Activated CD8-positive, alpha-beta memory T cell treated with anti-CD3 and anti-CD28 coated beads, Interleukin-2, amount 50 U/mL, for 24 hours (primary cell): Measurements from ENCODE around the gene CHEK2.
"Not testable (repeated sequence)": the region's sequence is repeated elsewhere in the genome, so short reads cannot be mapped to it uniquely, and the experiment has no call there.

Source experiments
- DNase-seq: peaks from one replicate; pipeline ENCODE4 v3.0.0-alpha.2; 2020; ENCODE audit errors: extremely low read depth

Gene CHEK2

DNA sequence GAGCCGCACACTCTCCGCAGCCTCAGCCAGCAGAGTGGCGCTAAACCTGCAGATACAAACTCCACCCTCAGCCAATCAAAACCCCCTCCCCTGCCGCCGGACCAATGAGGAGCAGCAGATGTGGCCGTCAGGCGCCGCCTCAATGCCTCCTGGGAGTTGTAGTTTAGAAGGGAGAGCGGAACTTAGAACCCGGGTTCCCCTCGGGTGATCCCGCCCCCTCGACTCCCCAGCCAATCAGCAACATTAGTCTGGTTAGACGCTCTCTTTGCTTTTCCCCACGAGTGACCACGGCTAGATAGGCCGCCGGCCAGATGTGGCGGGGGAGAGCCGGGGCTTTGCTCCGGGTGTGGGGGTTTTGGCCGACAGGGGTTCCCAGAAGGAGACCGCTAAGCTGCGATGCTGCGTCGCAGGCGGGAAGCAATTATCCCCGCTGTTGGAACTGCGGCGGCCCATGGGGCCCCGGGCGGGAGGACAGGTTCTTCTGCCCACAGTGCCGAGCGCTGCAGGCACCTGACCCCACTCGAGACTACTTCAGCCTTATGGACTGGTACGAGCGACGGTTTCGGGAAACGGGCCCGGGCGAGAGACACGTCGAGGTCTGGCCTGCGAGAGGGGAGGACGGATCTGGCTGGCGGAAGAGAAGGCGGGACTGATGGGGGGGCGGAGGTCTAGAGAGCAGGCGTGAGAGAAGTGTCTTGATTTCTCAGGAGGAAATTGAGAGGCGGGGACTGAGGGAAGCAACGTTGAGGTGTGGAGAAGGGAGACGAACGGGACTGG, at the start of gene CHEK2, which contains the start of gene HSCB:
Gene CHEK2, minus strand, starts transcription at position 36 of the 777 bp plus-strand sequence. CDS start 7,099 bp downstream, outside the sequence.
Gene HSCB, plus strand, starts transcription at position 255 of the 777 bp plus-strand sequence. Its CDS starts 57 bp downstream, at position 312.
- DNase-seq, result peak; percentile 96

DNA sequence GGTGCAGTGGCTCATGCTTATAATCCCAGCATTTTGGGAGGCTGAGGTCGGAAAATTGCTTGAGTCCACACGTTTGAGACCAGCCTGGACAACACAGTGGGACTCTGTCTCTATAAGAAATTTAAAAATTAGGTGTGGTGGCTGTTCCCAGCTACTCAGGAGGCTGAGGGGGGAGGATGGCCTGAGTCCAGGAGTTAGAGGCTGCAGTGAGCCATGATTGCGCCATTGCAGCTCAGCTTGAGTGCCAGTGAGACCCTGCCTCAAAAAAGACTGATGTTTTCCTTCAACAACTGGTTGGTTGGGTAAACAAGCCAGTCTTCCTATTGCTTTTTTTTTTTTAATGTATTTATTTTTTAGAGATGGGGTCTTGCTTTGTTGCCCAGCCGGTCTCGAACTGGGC, 49.5 kb upstream of the CHEK2 start:
- DNase-seq, result no peak

DNA sequence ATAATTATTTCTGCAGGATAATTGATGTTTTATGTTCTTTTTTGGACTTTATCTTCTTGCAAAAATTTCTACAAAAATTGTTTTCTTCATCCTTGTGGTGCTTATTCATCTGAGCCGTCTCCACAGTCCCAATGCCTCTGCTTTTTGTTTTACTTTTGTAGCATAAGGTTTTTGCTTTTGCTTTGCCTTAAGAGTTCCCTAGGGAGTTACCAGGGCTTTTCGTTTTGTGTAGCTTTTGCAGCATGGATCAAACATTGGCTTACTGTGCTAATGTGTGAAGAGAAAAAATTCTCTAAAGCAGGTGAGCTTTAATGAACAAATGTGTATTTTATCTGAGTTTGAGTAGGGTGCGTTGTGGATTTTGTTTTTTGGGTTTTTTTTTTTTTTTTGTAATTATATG, 47.0 kb upstream of the CHEK2 start:
- no peak for DNase-seq

DNA sequence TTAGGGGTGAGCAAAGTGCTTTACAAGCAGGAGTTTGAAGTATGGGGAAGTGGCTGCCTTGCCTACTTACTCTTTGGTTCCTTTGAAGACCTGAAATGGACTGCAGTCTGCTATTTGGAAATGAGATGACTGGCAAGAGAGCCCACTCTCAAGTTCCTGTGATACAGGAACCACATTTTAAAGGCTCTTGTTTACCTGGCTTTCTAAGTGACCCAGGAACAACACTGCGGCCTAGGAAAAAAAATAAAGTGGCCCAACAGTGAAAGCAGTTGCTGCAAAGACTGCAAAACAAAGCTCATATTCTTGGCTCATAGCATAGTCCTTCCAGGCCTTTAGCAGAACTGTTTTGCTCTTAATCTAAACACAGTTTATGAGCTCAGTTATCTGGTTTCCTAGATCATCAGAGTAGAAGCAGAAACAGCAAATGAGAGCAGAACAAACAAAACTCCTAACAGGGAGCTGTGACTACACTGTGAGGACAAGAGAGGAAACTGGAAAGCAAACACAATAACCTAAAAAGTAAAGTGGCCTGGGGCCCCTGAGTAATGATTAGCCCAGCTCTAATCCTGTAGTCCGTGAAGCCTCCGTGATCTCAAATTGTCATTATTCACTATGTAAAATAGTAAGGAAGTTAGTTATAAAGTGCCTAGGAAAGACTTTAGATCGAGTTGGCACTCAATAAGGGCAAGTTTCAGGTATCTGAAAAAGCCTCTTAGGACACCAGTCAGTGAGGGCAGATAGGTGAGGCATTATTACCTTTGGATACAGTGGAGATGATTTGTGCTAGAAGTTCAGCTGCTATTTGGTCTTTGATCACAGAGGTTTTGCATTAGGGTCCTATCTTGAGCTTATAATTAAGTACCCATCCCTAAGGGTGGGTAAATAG, 42.4 kb upstream of the CHEK2 start:
- DNase-seq, result no peak

DNA sequence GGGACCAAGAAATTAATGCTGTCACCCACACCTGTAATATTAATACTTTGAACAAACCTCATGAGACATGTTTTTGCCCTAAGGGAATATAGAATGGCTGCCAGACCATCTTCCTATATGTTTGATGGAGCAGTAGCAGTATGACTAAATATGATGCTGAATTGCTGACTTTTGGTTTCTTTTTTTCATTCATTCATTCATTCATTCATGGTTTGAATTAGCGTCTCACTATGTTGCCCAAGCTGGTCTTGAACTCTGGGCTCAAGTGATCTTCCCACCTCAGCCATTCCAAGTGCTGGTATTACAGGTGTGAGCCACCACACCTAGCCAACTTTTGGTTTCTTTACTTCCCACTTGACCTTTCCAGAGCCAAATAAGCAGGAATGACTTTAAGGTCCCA, 38.7 kb upstream of the CHEK2 start:
- DNase-seq, result no peak

DNA sequence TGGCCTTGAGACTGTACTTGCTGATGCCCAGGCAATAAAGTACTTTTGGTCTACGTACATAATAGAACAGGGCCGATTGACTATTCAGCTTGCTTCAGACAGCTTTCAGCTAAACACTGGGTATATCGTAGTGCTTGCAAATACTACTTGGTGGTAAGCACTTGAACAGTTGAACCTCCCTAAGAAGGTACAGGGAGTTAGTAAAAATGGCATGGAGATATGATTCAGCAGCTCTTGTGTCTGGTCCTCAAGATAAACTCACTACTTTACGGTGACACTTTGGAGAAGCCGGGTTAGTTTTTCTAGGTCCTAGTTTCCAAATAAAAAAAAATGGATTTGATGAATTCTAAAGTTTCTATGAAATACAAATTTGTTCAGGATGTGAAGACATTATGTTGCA, 38.2 kb upstream of the CHEK2 start:
- no peak for DNase-seq

DNA sequence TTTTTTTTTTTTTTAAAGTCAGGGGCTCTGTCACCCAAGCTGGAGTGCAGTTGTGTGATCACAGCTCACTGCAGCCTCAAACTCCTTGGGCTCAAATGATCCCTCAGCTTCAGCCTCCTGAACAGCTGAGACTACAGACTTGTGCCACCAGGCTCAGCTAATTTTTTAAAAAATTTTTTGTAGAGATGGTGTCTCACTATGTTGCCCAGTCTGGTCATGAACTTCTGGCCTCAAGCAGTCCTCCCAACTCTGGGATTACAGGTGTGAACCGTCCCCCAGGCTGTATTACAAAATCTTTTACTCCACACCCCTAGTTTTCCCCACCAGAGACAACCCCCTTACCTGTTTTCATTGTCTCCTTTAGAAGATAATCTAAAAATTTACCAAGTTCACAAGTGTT, 32.8 kb upstream of the CHEK2 start:
- DNase-seq, result no peak

DNA sequence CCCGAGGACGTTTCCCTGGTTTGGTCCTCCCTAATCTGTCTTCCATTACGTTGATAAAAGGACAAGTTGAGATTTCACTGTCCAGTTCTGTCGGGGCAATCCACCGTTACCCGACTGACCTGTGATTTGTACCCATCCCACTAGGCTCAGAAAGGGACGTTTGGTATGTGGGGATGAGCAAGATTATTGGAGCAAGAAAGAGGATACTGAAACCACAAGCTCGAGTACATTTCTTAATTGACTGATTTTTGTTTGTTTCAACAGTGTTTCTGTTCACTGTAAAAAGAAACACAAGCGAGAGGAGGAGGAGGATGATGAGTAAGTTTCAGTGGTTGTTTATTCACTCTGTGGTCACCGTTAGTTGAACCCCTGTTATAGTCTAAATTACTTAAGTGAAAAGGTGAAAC, 31.8 kb upstream of the CHEK2 start:
- no peak for DNase-seq

DNA sequence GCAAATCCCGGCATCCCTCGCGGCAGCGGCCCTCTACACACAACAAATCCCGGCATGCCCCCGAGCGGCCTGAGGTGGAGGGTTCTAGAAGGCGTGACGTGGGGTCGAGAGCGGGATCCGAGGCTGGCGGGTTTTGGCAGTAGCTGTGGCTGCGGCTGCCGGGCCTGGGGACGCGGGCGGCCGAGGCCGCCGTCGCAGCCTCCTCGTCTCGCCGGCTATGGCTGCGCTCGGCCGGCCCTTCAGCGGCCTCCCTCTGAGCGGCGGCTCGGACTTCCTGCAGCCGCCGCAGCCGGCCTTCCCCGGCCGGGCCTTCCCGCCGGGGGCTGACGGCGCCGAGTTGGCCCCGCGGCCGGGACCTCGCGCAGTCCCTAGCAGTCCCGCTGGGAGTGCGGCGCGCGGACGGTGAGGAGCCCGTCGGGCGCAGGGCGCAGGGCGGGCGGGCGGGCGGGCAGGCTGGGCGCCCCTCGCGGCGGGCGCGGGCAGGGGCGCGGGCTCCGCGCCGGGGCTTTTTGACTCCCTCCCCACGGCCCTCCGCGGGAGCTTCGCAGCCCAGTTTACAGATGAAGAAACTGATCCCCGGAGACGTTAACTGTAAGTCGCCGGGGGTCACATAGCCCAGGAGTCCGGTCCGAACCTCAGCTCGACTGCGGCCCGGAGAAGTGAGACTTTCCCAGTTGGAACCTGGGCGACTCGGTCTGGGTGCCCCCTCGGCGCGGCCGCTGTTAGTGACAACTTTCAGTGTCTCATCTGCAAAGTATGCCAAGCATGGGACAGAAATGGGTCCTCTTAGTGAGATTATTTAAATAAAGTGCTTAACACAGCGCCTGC, 31.2 kb upstream of the CHEK2 start, which contains the start of gene CCDC117:
Gene CCDC117, plus strand, starts transcription at position 63 of the 828 bp plus-strand sequence. Its CDS starts 155 bp downstream, at position 218.
- peak; percentile 81 for DNase-seq

DNA sequence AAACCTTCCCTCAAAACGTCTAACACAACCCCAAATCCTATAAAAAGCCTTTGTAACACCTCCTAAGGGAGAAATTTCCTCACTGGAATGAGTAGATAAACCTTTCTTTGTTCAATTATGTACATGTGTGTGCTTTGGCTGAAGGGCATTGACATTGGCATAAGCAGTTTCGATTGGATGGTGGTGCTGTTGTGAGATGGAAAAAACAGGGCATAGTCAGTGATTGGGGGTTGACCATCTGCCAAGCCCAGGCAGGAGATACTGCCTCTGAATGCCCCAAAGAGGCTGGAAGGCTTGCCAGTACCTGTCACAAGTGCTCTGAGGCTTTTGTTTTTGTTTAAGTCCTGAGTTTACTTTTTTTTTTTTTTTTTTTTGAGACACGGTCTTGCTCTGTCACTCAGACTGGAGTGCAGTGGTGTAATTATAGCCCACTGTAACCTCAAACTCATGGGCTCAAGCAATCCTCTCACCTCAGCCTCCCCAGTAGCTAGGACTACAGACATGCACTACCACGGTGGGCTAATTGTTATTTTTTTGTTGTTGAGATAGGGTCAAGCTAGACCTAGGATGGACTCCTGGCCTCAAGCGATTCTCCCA, 29.7 kb upstream of the CHEK2 start:
- DNase-seq, result no peak

DNA sequence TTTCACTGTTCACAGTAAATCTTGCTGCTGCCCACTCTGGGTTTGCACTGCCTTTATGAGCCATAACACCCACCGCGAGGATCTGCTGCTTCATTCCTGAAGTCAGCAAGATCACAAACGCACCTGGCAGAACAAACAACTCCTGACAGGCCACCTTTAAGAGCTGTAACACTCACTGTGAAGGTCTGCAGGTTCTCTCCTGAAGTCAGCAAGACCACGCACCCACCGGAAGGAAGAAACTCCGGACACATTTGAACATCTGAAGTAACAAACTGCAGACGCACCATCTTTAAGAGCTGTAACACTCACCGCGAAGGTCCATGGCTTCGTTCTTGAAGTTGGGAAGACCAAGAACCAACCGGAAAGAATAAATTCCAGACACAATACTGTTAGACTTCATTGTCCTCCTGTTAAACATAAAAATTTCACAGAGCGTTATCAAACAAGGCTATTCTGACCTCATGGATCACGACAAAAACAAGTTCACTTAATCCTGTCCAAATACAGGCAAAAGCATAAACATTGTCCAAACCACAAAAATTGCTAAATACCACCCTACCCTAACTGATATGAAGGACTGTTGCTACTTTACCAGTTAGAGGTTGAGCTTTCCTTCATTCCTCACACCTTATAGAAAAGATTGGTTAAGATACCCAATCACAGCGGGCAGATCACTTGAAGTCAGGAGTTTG, 27.9 kb upstream of the CHEK2 start:
- no peak for DNase-seq

DNA sequence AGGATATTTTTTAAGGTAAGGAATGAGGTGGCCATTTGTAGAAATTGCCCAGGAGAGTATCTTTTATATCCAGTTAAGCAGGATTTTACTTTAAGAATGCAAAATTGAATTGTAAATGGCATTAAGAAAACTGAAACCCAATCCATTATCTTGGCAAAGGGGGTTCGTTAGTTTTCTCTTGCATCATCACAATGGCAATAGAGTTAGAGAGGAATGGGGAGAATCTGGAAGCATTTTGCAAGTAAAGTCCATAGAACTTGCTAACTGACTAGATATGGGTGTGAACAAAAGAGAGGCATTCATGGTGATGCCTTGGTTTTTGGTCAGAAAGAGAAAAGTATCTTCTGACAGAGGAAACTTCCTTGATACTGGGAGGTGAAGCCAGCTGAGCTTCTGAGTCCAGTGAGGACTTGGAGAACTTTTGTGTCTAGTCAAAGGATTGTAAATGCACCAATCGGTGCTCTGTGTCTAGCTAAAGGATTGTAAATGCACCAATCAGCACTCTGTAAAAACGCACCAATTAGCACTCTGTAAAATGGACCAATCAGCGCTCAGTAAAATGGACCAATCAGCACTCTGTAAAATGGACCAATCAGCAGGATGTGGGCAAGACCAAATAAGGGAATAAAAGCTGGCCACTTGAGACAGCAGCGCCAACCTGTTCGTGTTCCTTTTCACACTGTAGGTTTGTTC, 27.2 kb upstream of the CHEK2 start:
- no peak for DNase-seq

DNA sequence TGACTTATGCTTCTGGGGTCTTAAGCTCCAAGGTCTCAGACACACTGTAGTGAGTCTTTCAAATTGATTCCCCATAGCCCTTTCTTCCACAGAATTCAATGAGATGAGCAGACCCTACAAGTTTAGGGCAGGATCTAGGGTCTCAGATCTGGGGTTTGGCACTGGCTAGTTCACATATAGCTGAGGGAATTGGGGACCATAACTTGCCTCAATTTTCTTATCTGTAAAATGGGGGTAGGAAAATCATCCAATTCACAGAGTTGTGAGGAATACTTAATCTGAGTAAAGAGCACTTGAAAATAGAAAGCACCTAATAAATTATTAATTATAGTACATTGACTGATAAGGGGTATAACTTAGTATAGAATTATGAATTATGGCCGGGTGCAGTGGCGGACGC, 25.0 kb upstream of the CHEK2 start:
- DNase-seq, result no peak

DNA sequence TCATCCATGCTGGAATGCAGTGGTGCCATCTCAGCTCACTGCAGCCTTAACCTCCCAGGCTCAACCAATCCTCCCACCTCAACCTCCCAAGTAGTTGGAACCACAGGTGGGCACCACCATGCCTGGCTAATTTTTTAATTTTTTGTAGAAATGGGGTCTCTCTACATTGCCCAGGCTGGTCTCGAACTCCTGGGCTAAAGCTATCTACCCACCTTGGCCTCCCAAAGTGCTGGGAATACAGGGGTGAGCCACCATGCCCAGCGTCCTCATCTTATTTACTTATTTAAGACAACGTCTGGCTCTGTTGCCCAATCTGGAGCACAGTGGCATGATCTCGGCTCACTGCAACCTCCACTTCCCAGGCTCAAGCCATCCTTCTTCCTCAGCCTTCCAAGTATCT, 20.4 kb upstream of the CHEK2 start:
- DNase-seq, result not testable (repeated sequence)

DNA sequence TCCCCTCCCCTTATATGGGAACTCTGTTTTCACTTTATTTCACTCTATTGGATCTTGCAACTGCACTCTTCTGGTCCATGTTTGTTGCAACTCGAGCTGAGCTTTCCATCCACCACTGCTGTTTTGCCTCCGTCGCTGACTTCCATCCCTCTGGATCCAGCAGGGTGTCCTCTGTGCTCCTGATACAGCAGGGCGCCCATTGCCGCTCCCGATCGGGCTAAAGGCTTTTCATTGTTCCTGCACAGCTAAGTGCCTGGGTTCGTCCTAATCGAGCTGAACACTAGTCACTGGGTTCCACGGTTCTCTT, 19.8 kb upstream of the CHEK2 start:
- DNase-seq, result no peak

DNA sequence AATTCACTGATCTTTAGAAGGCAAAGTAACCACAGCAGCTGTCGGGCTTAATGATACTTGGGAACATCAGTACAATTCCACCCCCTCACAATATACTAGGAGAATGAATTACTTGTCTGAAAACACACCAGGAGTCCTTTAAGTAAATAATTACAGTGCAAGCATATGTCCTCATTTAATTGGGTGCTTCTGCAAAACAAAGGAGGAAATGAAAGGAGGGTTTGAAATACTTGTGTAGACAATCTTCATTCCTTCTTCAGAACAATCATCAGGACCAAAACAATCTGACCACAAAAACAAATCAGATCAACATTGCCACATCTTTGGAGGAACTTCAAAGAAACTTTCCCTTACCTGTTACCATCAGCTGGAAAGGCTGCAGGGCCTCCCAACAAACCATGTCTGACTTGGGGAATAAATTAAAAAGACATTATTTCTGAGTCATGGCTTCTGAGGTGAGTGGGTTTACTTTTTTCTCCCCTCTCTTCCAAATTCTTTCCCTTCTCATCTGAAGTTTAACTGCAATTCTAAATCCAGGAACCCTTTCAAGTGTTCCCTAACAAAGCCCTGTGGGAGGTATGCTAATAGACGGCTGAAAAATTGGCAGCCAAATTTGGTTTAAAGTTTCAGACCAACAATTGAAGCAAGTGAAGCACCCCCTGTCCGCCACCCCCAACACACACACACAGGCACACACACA, 18.4 kb upstream of the CHEK2 start:
- DNase-seq, result no peak

DNA sequence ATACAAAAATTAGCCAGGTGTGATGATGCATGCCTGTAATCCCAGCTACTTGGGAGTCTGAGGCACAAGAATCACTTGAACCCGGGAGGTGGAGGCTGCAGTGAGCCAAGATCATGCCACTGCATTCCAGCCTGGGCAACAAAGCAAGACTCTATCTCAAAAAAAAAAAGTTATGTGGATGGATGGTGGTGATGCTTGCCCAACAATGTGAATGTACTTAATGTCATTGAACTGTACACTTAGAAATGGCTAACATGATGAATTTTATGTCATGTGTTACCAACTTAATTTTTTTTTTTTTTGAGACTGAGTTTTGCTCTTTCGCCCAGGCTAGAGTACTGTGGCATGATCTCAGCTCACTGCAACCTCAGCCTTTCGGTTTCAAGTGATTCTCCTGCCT, 12.9 kb upstream of the CHEK2 start:
- not testable (repeated sequence) for DNase-seq

DNA sequence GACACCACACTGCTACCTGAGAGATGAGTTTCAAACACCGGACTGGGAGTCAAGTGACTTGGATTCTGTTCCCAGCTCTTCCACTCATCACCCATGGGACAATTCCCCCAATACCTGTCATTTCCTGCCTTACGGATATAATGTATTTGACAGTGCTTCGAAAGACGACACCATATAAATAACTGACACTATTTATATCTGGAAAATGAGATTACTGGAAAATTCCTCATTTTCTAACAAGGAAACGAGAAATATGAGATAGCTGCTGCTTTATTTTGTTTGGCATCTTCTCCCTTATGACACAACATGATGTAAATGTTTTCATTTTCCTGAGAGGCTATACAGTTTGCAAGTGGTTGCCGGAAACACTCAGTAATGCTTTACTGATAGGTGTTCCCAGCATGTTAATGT, 8.9 kb upstream of the CHEK2 start:
- DNase-seq, result no peak

DNA sequence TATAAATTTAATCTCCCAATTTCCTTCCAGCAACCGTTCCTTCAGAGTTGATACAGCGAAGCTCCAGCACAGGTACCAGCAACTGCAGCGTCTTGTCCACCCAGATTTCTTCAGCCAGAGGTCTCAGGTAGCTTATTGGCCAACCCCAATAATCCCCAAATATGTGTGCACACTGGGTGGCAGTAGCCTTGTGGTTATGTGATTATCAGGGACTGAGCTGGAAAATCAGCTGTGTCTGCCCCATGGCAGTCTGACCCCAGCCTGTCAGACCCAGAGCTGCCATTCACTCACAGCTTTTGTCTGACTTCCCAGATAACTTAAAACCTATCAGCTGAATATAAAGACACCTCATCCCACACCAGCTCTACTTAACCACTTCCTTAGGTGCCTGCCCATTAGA, 2.2 kb upstream of the CHEK2 start:
- DNase-seq, result no peak

DNA sequence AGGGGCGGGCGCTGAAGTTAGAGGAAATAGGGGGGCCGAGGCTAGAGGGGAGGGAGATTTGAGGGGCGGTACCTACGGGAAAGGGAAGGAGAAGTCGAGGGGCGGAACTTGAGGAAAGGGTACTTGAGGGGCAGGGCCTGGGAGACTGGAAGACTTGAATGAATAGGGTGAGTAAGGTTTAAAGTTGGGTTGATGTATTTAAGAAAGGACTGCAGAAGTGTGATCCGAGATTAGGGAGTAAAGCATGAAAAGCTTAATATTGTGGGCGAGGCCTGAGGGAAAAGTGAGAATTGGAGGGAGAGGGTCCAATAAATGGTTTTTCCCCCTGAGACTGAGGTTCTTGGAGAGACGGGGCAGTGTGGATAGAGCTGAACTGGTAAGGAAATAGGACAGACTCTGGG, 942 bp upstream of the CHEK2 start:
- DNase-seq, result no peak
